Left lung (tissue), 10 donors: ENCODE results near the gene TSPAN5. TPM values are rescaled to one million over a fixed set of nuclear protein-coding genes. Genes with fewer than 3 reads are reported as not detected.
A peak's percentile ranks its signal among the peaks of the same experiment; 100 is the strongest.

Experiments used
- ATAC-seq: fragments of 200-7000 bp; cut with Tn5 transposase; one replicate; pipeline ENCODE4 v1.9.1; 2020; ENCODE audit warnings: moderate library complexity
- DNase-seq, 4 donors: peaks; one replicate each; pipeline ENCODE4 v3.0.0-alpha.2; 2013 to 2020
- H3K27ac ChIP-seq, 2 donors: fragments of 200-600 bp; sonication (generic) in 1 of 2; one replicate each; pipeline versions ENCODE4 v1.5.0 to v1.8.0; 2020 to 2021
- H3K27me3 ChIP-seq, 2 donors: fragments of 200-600 bp; sonication (generic) in 1 of 2; one replicate each; pipeline versions ENCODE4 v1.5.0 to v1.8.0; 2020 to 2021
- H3K36me3 ChIP-seq, 2 donors: fragments of 200-600 bp; sonication (generic) in 1 of 2; one replicate each; pipeline versions ENCODE4 v1.5.0 to v1.8.0; 2020 to 2021
- H3K4me1 ChIP-seq, 2 donors: fragments of 200-600 bp; one replicate each; pipeline ENCODE4 v1.8.0; 2021
- H3K4me3 ChIP-seq, 2 donors: fragments of 200-600 bp; sonication (generic) in 1 of 2; one replicate each; pipeline versions ENCODE4 v1.5.0 to v1.8.0; 2020 to 2021; ENCODE audit warnings: mild to moderate bottlenecking in 1 of 2
- H3K9me3 ChIP-seq, 2 donors: fragments of 200-600 bp; sonication (generic) in 1 of 2; one replicate each; pipeline versions ENCODE4 v1.5.0 to v1.8.0; 2020 to 2021
- CTCF ChIP-seq, 2 donors: fragments of 200-600 bp; sonication (generic) in 1 of 2; IDR thresholded peaks; one replicate each; pipeline versions ENCODE4 v1.5.0 to v1.8.0; 2021; ENCODE audit warnings: antibody characterized with exemption in 2 of 2
- intact Hi-C, 2 donors: fragments of 100-400 bp; cut with DNase I; formaldehyde crosslinking; loops; one replicate each; pipeline versions ENCODE4 v1.11.2 to v1.14.2; 2022
- polyA plus RNA-seq, 6 donors: library from polyadenylated mRNA; unstranded; fragments of 120-200 nt; gene quantifications; one replicate each; pipeline ENCODE4 v1.2.1, GENCODE V29; 2013; ENCODE audit not compliant: insufficient read length in 6 of 6
- total RNA-seq, 2 donors: library from RNA; stranded (reverse); fragmentation: NEBNext Ultra II Directional; extraction: Animal tissue kit (Norgen Biotek cat#: 25700); gene quantifications; one replicate each; pipeline ENCODE4 v1.2.1, GENCODE V29; 2021
- donor health status: DM: no; HTN: yes; CAD: no.
- donor health status: DM: no; HTN: no; CAD: no.

TSPAN5 gene
- total and polyA plus RNA-seq, 8 donors: 11.9 to 36.5 (median 31.7) TPM

GRCh38 chr4:98634061-98634460, 24.4 kb downstream of the TSPAN5 start:
- intact Hi-C loops: no loop called here
- Histone ChIP-seq H3K27ac (no peak overlapping the region), H3K9me3 (no peaks in the 10 kb centered on the region), H3K4me1 (no peaks in the 10 kb centered on the region), H3K27me3 (no peaks in the 10 kb centered on the region), H3K36me3 (no peaks in the 10 kb centered on the region), H3K4me3 (no peak overlapping the region)
- DNase-seq (no peak), ATAC-seq (no peak)
- no peak for TF ChIP-seq CTCF (IDR thresholded peaks at IDR 0.05)

GRCh38 chr4:98633159-98633558, 25.3 kb downstream of the TSPAN5 start:
- ATAC-seq (no peak), DNase-seq (no peak)
- Histone ChIP-seq H3K4me3 (no peak overlapping the region), H3K36me3 (no peaks in the 10 kb centered on the region), H3K27ac (no peak overlapping the region), H3K4me1 (no peaks in the 10 kb centered on the region), H3K9me3 (no peaks in the 10 kb centered on the region), H3K27me3 (no peaks in the 10 kb centered on the region)
- TF ChIP-seq CTCF (IDR thresholded peaks at IDR 0.05): no peak
- intact Hi-C loops: no loop called here

- H3K27me3 ChIP-seq: no peaks in the 10 kb centered on the region
- no peaks in the 10 kb centered on the region for H3K9me3 ChIP-seq
- intact Hi-C loops: no loop called here
- no peak for ATAC-seq
- DNase-seq: no peak
- H3K4me1 ChIP-seq: no peaks in the 10 kb centered on the region
- no peak overlapping the region for H3K27ac ChIP-seq
- TF ChIP-seq CTCF (IDR thresholded peaks at IDR 0.05): no peak
- H3K36me3 ChIP-seq: no peaks in the 10 kb centered on the region
- H3K4me3 ChIP-seq: no peak overlapping the region
Measured at GRCh38 chr4:98632258-98632657, 26.2 kb downstream of the TSPAN5 start.

- DNase-seq (no peak), ATAC-seq (no peak)
- Histone ChIP-seq H3K4me3 (no peak overlapping the region), H3K36me3 (no peaks in the 10 kb centered on the region), H3K27ac (no peak overlapping the region), H3K27me3 (no peaks in the 10 kb centered on the region), H3K4me1 (peaks cover 2 to 3% of the 10 kb centered on the region in 2 donors), H3K9me3 (no peaks in the 10 kb centered on the region)
- no peak for TF ChIP-seq CTCF (IDR thresholded peaks at IDR 0.05)
- intact Hi-C loops: no loop called here
Measured at GRCh38 chr4:98631506-98631905, 26.9 kb downstream of the TSPAN5 start.

GRCh38 chr4:98630737-98631454, 27.5 kb downstream of the TSPAN5 start:
- intact Hi-C loops: no loop called here
- ATAC-seq: peak; percentile 55
- DNase-seq: no peak
- TF ChIP-seq CTCF (IDR thresholded peaks at IDR 0.05): no peak
- Histone ChIP-seq H3K27me3 (no peaks in the 10 kb centered on the region), H3K4me1 (peaks cover 8 to 9% of the 10 kb centered on the region in 2 donors), H3K9me3 (no peaks in the 10 kb centered on the region), H3K36me3 (no peaks in the 10 kb centered on the region), H3K4me3 (no peak overlapping the region), H3K27ac (no peak overlapping the region)
